ENCODE measurements around the gene OR1I1.
"Not testable (repeated sequence)": the region's sequence is repeated elsewhere in the genome, so short reads cannot be mapped to it uniquely, and the experiment has no call there.

OR1I1 gene

GRCh38 chr19:15047680-15048079, 34.3 kb upstream of the OR1I1 start:
- DNase-seq (ENCODE audit: low read depth), result no peak
- TF ChIP-seq, protein P1, sequence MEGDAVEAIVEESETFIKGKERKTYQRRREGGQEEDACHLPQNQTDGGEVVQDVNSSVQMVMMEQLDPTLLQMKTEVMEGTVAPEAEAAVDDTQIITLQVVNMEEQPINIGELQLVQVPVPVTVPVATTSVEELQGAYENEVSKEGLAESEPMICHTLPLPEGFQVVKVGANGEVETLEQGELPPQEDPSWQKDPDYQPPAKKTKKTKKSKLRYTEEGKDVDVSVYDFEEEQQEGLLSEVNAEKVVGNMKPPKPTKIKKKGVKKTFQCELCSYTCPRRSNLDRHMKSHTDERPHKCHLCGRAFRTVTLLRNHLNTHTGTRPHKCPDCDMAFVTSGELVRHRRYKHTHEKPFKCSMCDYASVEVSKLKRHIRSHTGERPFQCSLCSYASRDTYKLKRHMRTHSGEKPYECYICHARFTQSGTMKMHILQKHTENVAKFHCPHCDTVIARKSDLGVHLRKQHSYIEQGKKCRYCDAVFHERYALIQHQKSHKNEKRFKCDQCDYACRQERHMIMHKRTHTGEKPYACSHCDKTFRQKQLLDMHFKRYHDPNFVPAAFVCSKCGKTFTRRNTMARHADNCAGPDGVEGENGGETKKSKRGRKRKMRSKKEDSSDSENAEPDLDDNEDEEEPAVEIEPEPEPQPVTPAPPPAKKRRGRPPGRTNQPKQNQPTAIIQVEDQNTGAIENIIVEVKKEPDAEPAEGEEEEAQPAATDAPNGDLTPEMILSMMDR (conservative IDR thresholded peaks at IDR 0.05; ENCODE audit: low read depth, low read length), result no peak
- H3K4me3 ChIP-seq (ENCODE audit: low read depth, low read length), result no peak overlapping the region

- no peak overlapping the region for H3K4me3 ChIP-seq (ENCODE audit: low read depth, low read length)
- no peak for DNase-seq (ENCODE audit: low read depth)
- TF ChIP-seq, protein P1 (conservative IDR thresholded peaks at IDR 0.05; ENCODE audit: low read depth, low read length), result no peak
These were observed 33.9 kb upstream of the OR1I1 start for GRCh38 chr19:15048128-15048527.

DNA sequence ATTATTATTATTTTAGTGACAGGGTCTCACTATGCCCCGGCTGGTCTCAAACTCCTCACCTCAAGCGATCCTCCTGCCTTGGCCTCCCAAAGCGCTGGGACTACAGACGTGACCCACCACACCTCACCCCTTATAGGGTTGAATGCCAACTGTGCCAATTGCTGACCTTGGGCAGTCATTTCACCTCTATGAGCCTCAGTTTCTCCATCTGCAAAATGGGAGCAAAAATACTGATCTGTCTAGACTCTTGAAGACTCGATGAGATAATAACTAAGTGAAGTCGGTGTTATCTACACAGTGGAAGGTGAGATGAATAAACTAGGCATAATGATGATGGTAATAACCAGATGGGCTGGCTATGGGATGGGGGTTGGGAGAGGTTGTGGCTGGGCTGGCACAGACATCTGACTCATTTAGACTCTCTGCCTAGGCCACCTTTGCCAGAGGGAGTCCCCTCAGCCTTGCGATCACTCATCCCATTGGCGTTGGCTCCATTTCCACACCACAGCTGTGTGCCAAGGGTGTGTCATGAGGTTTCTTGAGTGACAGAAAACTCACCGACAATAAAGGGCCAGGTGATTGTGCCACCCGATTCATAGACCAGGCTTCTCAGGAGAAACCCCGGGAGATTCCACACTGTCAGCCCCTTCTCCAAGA, 33.0 kb upstream of the OR1I1 start, which contains the start of gene CASP14:
TSS of gene CASP14 (plus strand) at position 596 of the 657 bp plus-strand sequence. CDS start 2,772 bp downstream, outside the sequence.
- DNase-seq (ENCODE audit: low read depth), result no peak
- TF ChIP-seq, protein P1 (conservative IDR thresholded peaks at IDR 0.05; ENCODE audit: low read depth, low read length), result no peak
- H3K4me3 ChIP-seq (ENCODE audit: low read depth, low read length), result no peak within 1 kb of the TSS

- no peak overlapping the region for H3K4me3 ChIP-seq (ENCODE audit: low read depth, low read length)
- TF ChIP-seq, protein P1 (conservative IDR thresholded peaks at IDR 0.05; ENCODE audit: low read depth, low read length), result no peak
- no peak for DNase-seq (ENCODE audit: low read depth)
These were observed 31.4 kb upstream of the OR1I1 start for GRCh38 chr19:15050639-15051038.

DNA sequence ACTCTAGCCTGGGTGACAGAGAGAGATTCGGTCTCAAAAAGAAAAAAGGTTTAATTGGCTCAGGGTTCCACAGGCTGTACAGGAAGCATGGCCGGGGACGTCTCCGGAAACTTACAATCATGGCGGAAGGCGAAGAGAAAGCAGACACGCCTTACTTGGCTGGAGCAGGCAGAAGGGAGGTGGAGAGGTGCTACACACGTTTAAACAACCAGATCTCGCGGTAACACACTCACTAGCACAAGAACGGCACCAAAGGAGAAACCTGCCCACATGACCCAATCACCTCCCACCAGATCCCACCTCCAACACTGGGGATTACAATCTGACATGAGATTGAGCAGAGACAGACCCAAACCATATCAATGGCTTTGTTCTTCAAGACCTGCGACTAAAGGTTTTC, 20.0 kb upstream of the OR1I1 start:
- no peak for DNase-seq (ENCODE audit: low read depth)
- TF ChIP-seq, protein P1 (conservative IDR thresholded peaks at IDR 0.05; ENCODE audit: low read depth, low read length), result no peak
- no peak overlapping the region for H3K4me3 ChIP-seq (ENCODE audit: low read depth, low read length)

- H3K4me3 ChIP-seq (ENCODE audit: low read depth, low read length), result not testable (repeated sequence)
These were observed 11.6 kb upstream of the OR1I1 start for GRCh38 chr19:15070386-15070785.

DNA sequence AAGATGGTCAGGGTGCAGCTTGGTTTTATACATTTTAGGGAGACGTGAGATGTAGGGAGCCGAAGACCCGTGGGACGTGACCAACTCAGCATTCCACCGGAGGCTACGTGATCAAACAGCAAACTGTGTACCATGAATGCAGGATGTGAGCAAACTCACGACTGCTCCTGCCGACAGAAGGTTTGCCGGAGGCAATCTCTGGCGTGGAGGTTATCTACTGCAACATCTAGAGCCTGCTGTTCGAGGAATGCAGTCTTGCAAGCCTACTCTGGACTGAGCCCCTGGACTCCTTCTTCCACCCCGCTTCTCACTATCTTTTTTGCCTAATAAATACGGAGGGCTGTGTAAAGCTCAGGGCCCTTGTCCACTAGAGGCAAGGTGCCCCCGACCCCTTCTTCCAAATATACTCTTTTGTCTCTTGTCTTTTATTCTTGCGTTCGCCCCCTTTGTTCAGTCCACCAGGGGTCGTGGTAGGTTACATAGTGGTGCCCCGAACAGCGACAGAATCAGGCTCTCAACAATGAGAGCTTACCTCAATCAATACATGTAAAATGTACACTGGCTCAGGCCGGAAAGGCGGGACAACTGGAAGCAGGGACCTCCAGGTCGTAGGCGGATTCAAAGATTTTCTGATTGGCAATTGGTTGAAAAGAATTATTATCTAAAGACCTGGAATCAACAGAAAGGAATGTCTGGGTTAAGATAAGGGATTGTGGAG, 8.9 kb upstream of the OR1I1 start:
- no peak overlapping the region for H3K4me3 ChIP-seq (ENCODE audit: low read depth, low read length)
- TF ChIP-seq, protein P1 (conservative IDR thresholded peaks at IDR 0.05; ENCODE audit: low read depth, low read length), result no peak
- no peak for DNase-seq (ENCODE audit: low read depth)

More at GRCh38 chr19:15070386-15070785, 11.6 kb upstream of the OR1I1 start:
- not testable (repeated sequence) for DNase-seq (ENCODE audit: low read depth)

Data from choroid plexus epithelial cell (primary cell).